H1 (cell line): Measurements from ENCODE around the gene SLC12A7. TPM values are rescaled to one million over a fixed set of nuclear protein-coding genes. Genes with fewer than 3 reads are reported as not detected.

Source experiments
- ATF3 ChIP-seq: IDR thresholded peaks from 2 replicates; pipeline ENCODE4 v1.6.1; 2011; ENCODE audit warnings: low read depth, mild to moderate bottlenecking, low read length; ENCODE audit not compliant: insufficient read depth
- BCL11A ChIP-seq, 2 experiments: IDR thresholded peaks; one replicate each; pipeline ENCODE4 v1.6.1; 2011; ENCODE audit warnings: low read depth in 2 of 2, low read length in 2 of 2, mild to moderate bottlenecking in 2 of 2
- BRCA1 ChIP-seq: IDR thresholded peaks from 2 replicates; pipeline ENCODE4 v1.6.1; 2012; ENCODE audit warnings: low read depth, low read length, improper control_type of control experiment
- CBX8 ChIP-seq: fragments of 300-800, 300-1000 bp; sonication (generic); IDR thresholded peaks from 2 replicates; pipeline ENCODE4 v1.7.1; 2016; ENCODE audit warnings: low read depth, low read length, borderline replicate concordance
- EP300 ChIP-seq, 2 experiments: IDR thresholded peaks; 1 replicate in 1 of 2; 2 replicates in 1 of 2; pipeline ENCODE4 v1.6.1; 2011 to 2012; ENCODE audit warnings: low read depth in 2 of 2, low read length in 2 of 2, mild to moderate bottlenecking in 2 of 2, borderline replicate concordance in 1 of 2, inconsistent platforms in 1 of 2, moderate library complexity in 1 of 2
- NRF1 ChIP-seq: IDR thresholded peaks from 2 replicates; pipeline ENCODE4 v1.6.1; 2011; ENCODE audit warnings: mild to moderate bottlenecking, low read depth, low read length, improper control_type of control experiment
- RXRA ChIP-seq: IDR thresholded peaks from 2 replicates; pipeline ENCODE4 v1.6.1; 2011; ENCODE audit warnings: low read depth, mild to moderate bottlenecking, low read length, moderate library complexity; ENCODE audit not compliant: insufficient read depth
- SRF ChIP-seq: IDR thresholded peaks from 2 replicates; pipeline ENCODE4 v1.6.1; 2011; ENCODE audit warnings: mild to moderate bottlenecking, low read depth, low read length, moderate library complexity
- TAF1 ChIP-seq: IDR thresholded peaks from 2 replicates; pipeline ENCODE4 v1.6.1; 2011; ENCODE audit warnings: mild to moderate bottlenecking, low read depth, low read length
- TBP ChIP-seq: IDR thresholded peaks from 2 replicates; pipeline ENCODE4 v1.6.1; 2011; ENCODE audit warnings: low read depth, low read length, improper control_type of control experiment
- TEAD4 ChIP-seq: IDR thresholded peaks from 2 replicates; pipeline ENCODE4 v1.6.1; 2012; ENCODE audit warnings: low read depth, low read length, inconsistent platforms, mixed read lengths
- polyA plus RNA-seq, 7 experiments: library from polyadenylated mRNA; depleted of rRNA in 3 of 7; stranded (reverse) in 5 of 7; unstranded in 2 of 7; fragments of >200 nt in 5 of 7; fragments of 200-250 nt in 2 of 7; gene quantifications; 1 replicate in 5 of 7; 2 replicates in 1 of 7; 4 replicates in 1 of 7; pipeline versions ENCODE4 v1.2.1 to v1.2.3, GENCODE V29; 2011 to 2013; ENCODE audit warnings: missing spikeins in 2 of 7, mixed read lengths in 2 of 7
- total RNA-seq: library from RNA; stranded (reverse); fragmentation: NEBNext Ultra II Directional; extraction: Animal tissue kit (Norgen Biotek cat#: 25700); gene quantifications from 2 replicates; pipeline ENCODE4 v1.2.1, GENCODE V29; 2021

The SLC12A7 gene
- total and polyA plus RNA-seq, 2 of the 8 experiments (the other 6 are each of a cell fraction or from before 2014, with no cell fraction given): 23.5 to 39.7 TPM

- TF ChIP-seq TAF1: no peak
- no peak for TF ChIP-seq SRF
- no peak for TF ChIP-seq EP300 (IDR thresholded peaks at IDR 0.05; ENCODE audit: borderline replicate concordance in 1 of 2, low read depth in 2 of 2, low read length in 2 of 2)
- no peak for TF ChIP-seq ATF3
- no peak for TF ChIP-seq TEAD4
- TF ChIP-seq BRCA1: no peak
- no peak for TF ChIP-seq TBP
- no peak for TF ChIP-seq NRF1
- no peak for TF ChIP-seq CBX8
- TF ChIP-seq RXRA: no peak
- TF ChIP-seq BCL11A (IDR thresholded peaks at IDR 0.05; ENCODE audit: low read depth in 2 of 2, low read length in 2 of 2): no peak
Observed at GRCh38 chr5:1068204-1068894, 43.5 kb downstream of the SLC12A7 start (continued).
